Measurements from ENCODE around the gene CTNNA3. TPM values are rescaled to one million over a fixed set of nuclear protein-coding genes. Genes with fewer than 3 reads are reported as not detected.

Gene CTNNA3
- total RNA-seq, 2 donors from 2014 or later = 0.37 to 1.1 TPM

DNA sequence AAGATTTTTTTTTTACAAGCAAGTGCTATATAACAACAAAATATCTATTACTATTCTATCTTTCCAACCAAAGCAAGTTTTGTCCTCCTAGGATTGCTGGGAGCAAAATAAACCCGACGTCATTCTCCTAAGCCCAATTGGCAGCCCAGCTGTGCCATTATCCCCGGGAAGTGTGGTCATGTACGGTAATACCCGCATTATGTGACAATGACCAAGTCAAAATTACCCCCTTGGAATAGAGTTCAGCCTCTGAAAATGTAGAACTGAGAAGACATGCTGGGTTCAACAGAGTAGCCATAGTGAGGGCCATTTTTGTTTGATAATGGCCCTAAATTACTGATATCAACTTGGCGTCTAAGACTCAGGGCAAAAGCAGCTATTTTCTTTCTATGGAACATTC is 554.7 kb downstream of the CTNNA3 start:
- intact Hi-C loops (cut with DNase I) = no loop called here
- no peak overlapping the region for H3K9ac ChIP-seq (ENCODE audit: low read depth in 2 of 2, low read length in 2 of 2)
- no peak for DNase-seq
- no peaks in the 10 kb centered on the region for H3K4me1 ChIP-seq
- H3K27ac ChIP-seq = no peak overlapping the region
- H3K27me3 ChIP-seq = no peaks in the 10 kb centered on the region
- TF ChIP-seq, protein P1, sequence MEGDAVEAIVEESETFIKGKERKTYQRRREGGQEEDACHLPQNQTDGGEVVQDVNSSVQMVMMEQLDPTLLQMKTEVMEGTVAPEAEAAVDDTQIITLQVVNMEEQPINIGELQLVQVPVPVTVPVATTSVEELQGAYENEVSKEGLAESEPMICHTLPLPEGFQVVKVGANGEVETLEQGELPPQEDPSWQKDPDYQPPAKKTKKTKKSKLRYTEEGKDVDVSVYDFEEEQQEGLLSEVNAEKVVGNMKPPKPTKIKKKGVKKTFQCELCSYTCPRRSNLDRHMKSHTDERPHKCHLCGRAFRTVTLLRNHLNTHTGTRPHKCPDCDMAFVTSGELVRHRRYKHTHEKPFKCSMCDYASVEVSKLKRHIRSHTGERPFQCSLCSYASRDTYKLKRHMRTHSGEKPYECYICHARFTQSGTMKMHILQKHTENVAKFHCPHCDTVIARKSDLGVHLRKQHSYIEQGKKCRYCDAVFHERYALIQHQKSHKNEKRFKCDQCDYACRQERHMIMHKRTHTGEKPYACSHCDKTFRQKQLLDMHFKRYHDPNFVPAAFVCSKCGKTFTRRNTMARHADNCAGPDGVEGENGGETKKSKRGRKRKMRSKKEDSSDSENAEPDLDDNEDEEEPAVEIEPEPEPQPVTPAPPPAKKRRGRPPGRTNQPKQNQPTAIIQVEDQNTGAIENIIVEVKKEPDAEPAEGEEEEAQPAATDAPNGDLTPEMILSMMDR (IDR thresholded peaks at IDR 0.05) = no peak
- no peak overlapping the region for H3K4me3 ChIP-seq
- H3K36me3 ChIP-seq = no peaks in the 10 kb centered on the region
- H3K9me3 ChIP-seq = no peaks in the 10 kb centered on the region

DNA sequence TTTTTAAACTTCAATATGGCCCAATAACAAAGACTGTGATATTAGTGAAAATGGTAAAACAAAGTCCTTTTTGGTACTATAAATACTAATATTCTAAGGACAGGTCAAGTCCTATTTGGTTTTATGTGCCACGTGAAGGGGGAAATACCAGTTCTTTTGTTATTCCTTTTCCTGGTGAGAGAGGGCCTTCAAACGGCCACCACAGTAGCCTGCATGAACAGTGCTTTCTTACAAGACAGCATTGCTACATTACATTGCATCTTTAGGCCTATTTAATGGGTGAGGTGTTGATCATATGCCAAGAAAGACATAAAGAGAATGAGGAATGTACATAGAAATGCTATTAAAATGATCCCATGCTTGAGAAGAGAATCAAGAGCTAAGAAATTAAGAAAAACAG is 555.4 kb downstream of the CTNNA3 start:
- no peaks in the 10 kb centered on the region for H3K36me3 ChIP-seq
- H3K4me3 ChIP-seq = no peak overlapping the region
- H3K9me3 ChIP-seq = no peaks in the 10 kb centered on the region
- H3K27me3 ChIP-seq = no peaks in the 10 kb centered on the region
- H3K9ac ChIP-seq (ENCODE audit: low read depth in 2 of 2, low read length in 2 of 2) = no peak overlapping the region
- DNase-seq = no peak
- no peak overlapping the region for H3K27ac ChIP-seq
- intact Hi-C loops (cut with DNase I) = no loop called here
- H3K4me1 ChIP-seq = no peaks in the 10 kb centered on the region
- TF ChIP-seq, protein P1 (IDR thresholded peaks at IDR 0.05) = no peak

DNA sequence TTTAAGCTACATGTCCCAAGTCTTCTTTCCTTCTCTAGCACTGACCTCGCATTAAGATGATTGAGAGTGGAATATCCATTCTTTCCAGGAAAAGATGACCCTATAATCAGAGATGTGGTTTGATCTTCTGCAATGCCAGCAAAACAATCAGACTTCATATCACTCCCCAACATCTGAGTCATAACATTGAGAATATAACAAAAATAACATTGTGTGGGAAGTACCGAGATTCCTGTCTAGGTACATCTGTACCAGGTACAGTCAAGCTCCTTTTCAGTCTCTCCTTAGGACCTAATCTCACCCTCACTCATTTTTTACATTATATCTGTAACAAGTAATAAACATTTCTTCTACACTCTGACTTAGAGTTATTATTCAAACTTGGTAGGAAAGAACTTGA is 568.6 kb downstream of the CTNNA3 start:
- no peak overlapping the region for H3K27ac ChIP-seq
- no peak overlapping the region for H3K4me3 ChIP-seq
- H3K27me3 ChIP-seq = no peaks in the 10 kb centered on the region
- no peaks in the 10 kb centered on the region for H3K36me3 ChIP-seq
- no peaks in the 10 kb centered on the region for H3K4me1 ChIP-seq
- H3K9me3 ChIP-seq = no peaks in the 10 kb centered on the region
- DNase-seq = no peak
- intact Hi-C loops (cut with DNase I) = no loop called here
- TF ChIP-seq, protein P1 (IDR thresholded peaks at IDR 0.05) = no peak
- no peak overlapping the region for H3K9ac ChIP-seq (ENCODE audit: low read depth in 2 of 2, low read length in 2 of 2)

DNA sequence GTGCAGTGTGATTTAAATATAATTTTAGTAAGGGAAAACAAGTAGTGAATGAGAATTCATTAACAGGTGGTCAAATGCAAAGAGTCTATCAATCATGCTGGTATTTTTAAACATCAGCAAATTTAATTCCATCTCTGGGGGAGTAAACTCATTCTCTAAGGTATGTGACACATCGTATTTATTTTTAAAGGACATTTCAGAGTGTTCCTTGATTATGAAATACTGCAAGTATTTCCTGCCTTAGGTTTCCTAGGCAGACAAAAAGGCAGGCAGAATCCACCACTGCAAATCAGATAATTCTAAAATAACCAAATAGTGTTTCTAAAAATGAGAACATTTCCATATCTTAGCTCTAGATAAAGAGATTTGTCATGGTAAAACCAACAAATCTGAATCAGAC is 576.3 kb downstream of the CTNNA3 start:
- Histone ChIP-seq H3K4me1 (no peaks in the 10 kb centered on the region), H3K36me3 (no peaks in the 10 kb centered on the region), H3K9me3 (no peaks in the 10 kb centered on the region), H3K27me3 (no peaks in the 10 kb centered on the region), H3K27ac (no peak overlapping the region), H3K9ac (ENCODE audit: low read depth in 2 of 2, low read length in 2 of 2) (no peak overlapping the region), H3K4me3 (no peak overlapping the region)
- intact Hi-C loops (cut with DNase I) = no loop called here
- TF ChIP-seq, protein P1 (IDR thresholded peaks at IDR 0.05) = no peak
- DNase-seq = no peak

DNA sequence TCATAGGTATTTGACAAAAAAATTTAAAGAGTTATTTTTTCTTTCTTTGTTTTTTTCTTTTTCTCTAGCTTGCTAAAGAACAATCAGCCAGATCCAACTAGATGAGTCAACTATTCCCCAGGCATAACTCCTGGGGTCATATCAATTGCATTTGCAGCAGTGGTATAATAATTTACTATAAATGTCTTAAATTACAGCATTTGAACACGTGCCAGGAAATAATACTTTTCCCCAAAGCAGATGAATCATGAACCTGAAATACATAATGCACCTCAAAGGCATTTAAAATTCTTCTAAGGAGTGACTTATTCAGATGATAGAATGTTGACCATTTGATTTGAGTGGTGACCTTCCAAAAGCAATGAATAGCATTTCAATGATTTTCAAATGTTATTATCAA is 580.0 kb downstream of the CTNNA3 start:
- H3K4me3 ChIP-seq = no peak overlapping the region
- TF ChIP-seq, protein P1 (IDR thresholded peaks at IDR 0.05) = no peak
- H3K36me3 ChIP-seq = no peaks in the 10 kb centered on the region
- intact Hi-C loops (cut with DNase I) = no loop called here
- H3K9ac ChIP-seq (ENCODE audit: low read depth in 2 of 2, low read length in 2 of 2) = no peak overlapping the region
- H3K27ac ChIP-seq = no peak overlapping the region
- DNase-seq = no peak
- no peaks in the 10 kb centered on the region for H3K4me1 ChIP-seq
- no peaks in the 10 kb centered on the region for H3K27me3 ChIP-seq
- H3K9me3 ChIP-seq = no peaks in the 10 kb centered on the region

DNA sequence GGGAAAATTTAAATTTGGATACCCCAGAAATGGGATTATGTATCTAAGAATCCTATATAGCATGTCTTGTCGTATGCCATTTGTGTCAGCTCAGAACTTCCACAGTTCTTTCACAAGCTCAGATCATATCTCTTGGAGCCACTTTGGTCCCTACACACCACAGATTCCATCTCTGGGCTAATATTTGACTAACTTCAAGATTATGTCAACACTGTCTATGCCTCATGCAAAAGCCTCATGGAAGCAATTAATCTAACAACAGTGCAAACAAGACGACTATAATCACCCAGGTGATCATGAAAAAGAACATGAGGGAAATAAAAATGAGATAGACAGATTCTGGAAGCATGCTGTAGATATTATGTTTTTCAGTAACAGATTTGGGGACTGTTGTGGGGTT is 581.0 kb downstream of the CTNNA3 start:
- intact Hi-C loops (cut with DNase I) = no loop called here
- no peak for DNase-seq
- H3K27me3 ChIP-seq = no peaks in the 10 kb centered on the region
- H3K4me3 ChIP-seq = no peak overlapping the region
- no peaks in the 10 kb centered on the region for H3K36me3 ChIP-seq
- no peak overlapping the region for H3K9ac ChIP-seq (ENCODE audit: low read depth in 2 of 2, low read length in 2 of 2)
- H3K27ac ChIP-seq = no peak overlapping the region
- no peaks in the 10 kb centered on the region for H3K9me3 ChIP-seq
- TF ChIP-seq, protein P1 (IDR thresholded peaks at IDR 0.05) = no peak
- no peaks in the 10 kb centered on the region for H3K4me1 ChIP-seq

Data from colonic mucosa (tissue), 4 donors.